GM12864 (cell line): ENCODE measurements around the gene CFD.
"Not testable (repeated sequence)": the region's sequence is repeated elsewhere in the genome, so short reads cannot be mapped to it uniquely, and the experiment has no call there.

ENCODE experiments used
- DNase-seq: peaks from one replicate; pipeline ENCODE4 v3.0.0-alpha.2; 2011; ENCODE audit warnings: low read depth
- H3K4me3 ChIP-seq: 2 replicates; pipeline ENCODE4 v1.5.1; 2011; ENCODE audit warnings: mild to moderate bottlenecking, low read depth, low read length, control low read depth
- TF ChIP-seq, protein P1 (sequence below): IDR thresholded peaks from 2 replicates; pipeline ENCODE4 v1.5.1; 2011; ENCODE audit warnings: low read depth, mild to moderate bottlenecking, moderate library complexity, low read length, control low read depth, inconsistent platforms; ENCODE audit errors: missing control alignments

The CFD gene

GRCh38 chr19:813219-814151, 46.0 kb upstream of the CFD start:
- H3K4me3 ChIP-seq: no peak overlapping the region
- TF ChIP-seq, protein P1, sequence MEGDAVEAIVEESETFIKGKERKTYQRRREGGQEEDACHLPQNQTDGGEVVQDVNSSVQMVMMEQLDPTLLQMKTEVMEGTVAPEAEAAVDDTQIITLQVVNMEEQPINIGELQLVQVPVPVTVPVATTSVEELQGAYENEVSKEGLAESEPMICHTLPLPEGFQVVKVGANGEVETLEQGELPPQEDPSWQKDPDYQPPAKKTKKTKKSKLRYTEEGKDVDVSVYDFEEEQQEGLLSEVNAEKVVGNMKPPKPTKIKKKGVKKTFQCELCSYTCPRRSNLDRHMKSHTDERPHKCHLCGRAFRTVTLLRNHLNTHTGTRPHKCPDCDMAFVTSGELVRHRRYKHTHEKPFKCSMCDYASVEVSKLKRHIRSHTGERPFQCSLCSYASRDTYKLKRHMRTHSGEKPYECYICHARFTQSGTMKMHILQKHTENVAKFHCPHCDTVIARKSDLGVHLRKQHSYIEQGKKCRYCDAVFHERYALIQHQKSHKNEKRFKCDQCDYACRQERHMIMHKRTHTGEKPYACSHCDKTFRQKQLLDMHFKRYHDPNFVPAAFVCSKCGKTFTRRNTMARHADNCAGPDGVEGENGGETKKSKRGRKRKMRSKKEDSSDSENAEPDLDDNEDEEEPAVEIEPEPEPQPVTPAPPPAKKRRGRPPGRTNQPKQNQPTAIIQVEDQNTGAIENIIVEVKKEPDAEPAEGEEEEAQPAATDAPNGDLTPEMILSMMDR: no peak
- no peak for DNase-seq

- TF ChIP-seq, protein P1: no peak
- H3K4me3 ChIP-seq: no peak overlapping the region
- DNase-seq: no peak
Observed at GRCh38 chr19:814152-815078, 45.0 kb upstream of the CFD start.

DNA sequence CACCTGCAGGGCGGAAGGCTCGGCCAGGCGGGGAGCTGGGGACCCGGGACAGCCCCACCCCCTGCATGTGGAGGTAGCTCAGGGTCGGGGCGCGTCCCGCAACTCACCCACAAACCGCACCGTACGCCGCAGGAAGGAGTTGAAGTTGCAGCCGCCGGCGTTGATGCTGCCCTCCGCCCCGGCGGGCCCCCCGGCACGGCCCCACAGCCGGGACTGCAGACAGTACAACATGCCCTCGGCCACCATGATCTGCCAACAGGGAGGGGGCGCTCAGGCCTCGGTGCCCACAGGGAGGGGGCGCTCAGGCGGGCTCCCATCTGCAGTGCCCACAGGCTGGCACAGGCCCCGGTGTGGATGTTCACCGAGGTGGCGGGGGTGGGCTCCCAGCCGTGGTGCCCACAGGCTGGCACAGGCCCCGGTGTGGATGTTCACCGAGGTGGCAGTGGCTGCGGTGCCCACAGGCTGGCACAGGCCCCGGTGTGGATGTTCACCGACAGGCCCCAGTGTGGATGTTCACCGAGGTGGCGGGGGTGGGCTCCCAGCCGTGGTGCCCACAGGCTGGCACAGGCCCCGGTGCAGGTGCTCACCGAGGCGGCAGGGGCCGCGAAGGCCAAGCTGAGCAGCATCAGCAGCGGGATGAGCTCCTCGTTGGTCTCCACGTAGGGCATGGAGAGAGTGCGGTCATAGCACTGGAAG, 44.2 kb upstream of the CFD start:
- TF ChIP-seq, protein P1: no peak
- no peak overlapping the region for H3K4me3 ChIP-seq
- DNase-seq: no peak

- DNase-seq: no peak
- no peak overlapping the region for H3K4me3 ChIP-seq
- TF ChIP-seq, protein P1: no peak
Observed at GRCh38 chr19:815775-816499, 43.5 kb upstream of the CFD start.

DNA sequence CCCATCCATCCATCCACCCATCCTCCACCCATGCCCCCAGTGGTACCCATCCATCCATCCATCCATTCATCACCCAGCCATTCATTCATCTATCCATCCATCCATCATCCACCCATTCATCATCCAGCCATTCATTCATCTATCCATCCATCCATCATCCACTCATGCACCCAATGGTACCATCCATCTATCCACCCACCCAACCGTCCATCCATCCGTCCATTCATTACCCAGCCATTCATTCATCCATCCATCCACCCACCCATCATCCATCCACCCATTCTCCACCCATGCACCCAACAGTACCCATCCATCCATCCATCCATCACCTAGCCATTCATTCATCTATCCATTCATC, 43.0 kb upstream of the CFD start:
- TF ChIP-seq, protein P1: no peak
- no peak for DNase-seq
- no peak overlapping the region for H3K4me3 ChIP-seq

GRCh38 chr19:820212-820611, 39.3 kb upstream of the CFD start:
- DNase-seq, H3K4me3 ChIP-seq: not testable (repeated sequence)
